ENCODE results near the gene CBFA2T3. TPM values are rescaled to one million over a fixed set of nuclear protein-coding genes. Genes with fewer than 3 reads are reported as not detected.
A peak's percentile ranks its signal among the peaks of the same experiment; 100 is the strongest.
"Not testable (repeated sequence)": the region's sequence is repeated elsewhere in the genome, so short reads cannot be mapped to it uniquely, and the experiment has no call there.

Gene CBFA2T3
- total RNA-seq, 2 donors from 2014 or later: 10.5 to 15.7 TPM

- intact Hi-C loops (cut with DNase I, micrococcal nuclease): no loop called here
- no peak for ATAC-seq
- no peak for DNase-seq
These were observed 85.9 kb downstream of the CBFA2T3 start for GRCh38 chr16:88891083-88891482.

- intact Hi-C loops (cut with DNase I, micrococcal nuclease); ATAC-seq; DNase-seq: not testable (repeated sequence)
These were observed 87.2 kb downstream of the CBFA2T3 start for GRCh38 chr16:88889702-88890352.

- no peak for DNase-seq
- intact Hi-C loops (cut with DNase I, micrococcal nuclease): no loop called here
- ATAC-seq: peak; percentile 36
These were observed 88.3 kb downstream of the CBFA2T3 start for GRCh38 chr16:88888461-88889387.

GRCh38 chr16:88888057-88888456 lies 89.0 kb downstream of the CBFA2T3 start:
- ATAC-seq: no peak
- intact Hi-C loops (cut with DNase I, micrococcal nuclease): no loop called here
- no peak for DNase-seq

GRCh38 chr16:88886845-88887521 lies 90.0 kb downstream of the CBFA2T3 start:
- ATAC-seq: no peak
- DNase-seq: peak; percentile 62 to 68
- intact Hi-C loops (cut with DNase I, micrococcal nuclease): no loop called here

- no peak for ATAC-seq
- DNase-seq: no peak
- intact Hi-C loops (cut with DNase I, micrococcal nuclease): no loop called here
These were observed 90.6 kb downstream of the CBFA2T3 start for GRCh38 chr16:88886420-88886844.

GRCh38 chr16:88885693-88886280 lies 91.2 kb downstream of the CBFA2T3 start:
- intact Hi-C loops (cut with DNase I, micrococcal nuclease): no loop called here
- no peak for ATAC-seq

GRCh38 chr16:88884569-88885271 lies 92.3 kb downstream of the CBFA2T3 start:
- ATAC-seq: no peak
- intact Hi-C loops (cut with DNase I, micrococcal nuclease): no loop called here

More at GRCh38 chr16:88885693-88886280, 91.2 kb downstream of the CBFA2T3 start:
- DNase-seq: no peak

GRCh38 chr16:88883946-88884345 lies 93.1 kb downstream of the CBFA2T3 start:
- intact Hi-C loops (cut with DNase I, micrococcal nuclease): no loop called here
- ATAC-seq (no peak), DNase-seq (no peak)

More at GRCh38 chr16:88884569-88885271, 92.3 kb downstream of the CBFA2T3 start:
- no peak for DNase-seq

GRCh38 chr16:88883117-88883895 lies 93.7 kb downstream of the CBFA2T3 start:
- ATAC-seq (no peak), DNase-seq (no peak)
- intact Hi-C loops (cut with DNase I, micrococcal nuclease): no loop called here

- DNase-seq: peak; percentile 68 to 80
- peak; percentile 84 for ATAC-seq
- intact Hi-C loops (cut with DNase I, micrococcal nuclease): no loop called here
These were observed 94.5 kb downstream of the CBFA2T3 start for GRCh38 chr16:88882358-88883030.

GRCh38 chr16:88881675-88882357 lies 95.2 kb downstream of the CBFA2T3 start:
- ATAC-seq (no peak), DNase-seq (no peak)
- intact Hi-C loops (cut with DNase I, micrococcal nuclease): no loop called here

- ATAC-seq (peak; percentile 61), DNase-seq (peak in 1 of 2 donors; percentile 57)
- intact Hi-C loops (cut with DNase I, micrococcal nuclease): no loop called here
These were observed 95.9 kb downstream of the CBFA2T3 start for GRCh38 chr16:88881007-88881615.

GRCh38 chr16:88880226-88881006 lies 96.6 kb downstream of the CBFA2T3 start:
- peak; percentile 22 for ATAC-seq
- intact Hi-C loops (cut with DNase I, micrococcal nuclease): no loop called here
- DNase-seq: no peak

- ATAC-seq: no peak
- intact Hi-C loops (cut with DNase I, micrococcal nuclease): no loop called here
- DNase-seq: no peak
These were observed 97.3 kb downstream of the CBFA2T3 start for GRCh38 chr16:88879788-88880055.

Measured in left colon (tissue), 2 donors.